SK-N-SH (cell line): ENCODE measurements around the gene CIDEB. TPM values are rescaled to one million over a fixed set of nuclear protein-coding genes. Genes with fewer than 3 reads are reported as not detected.

Experiments used
- CTCF ChIA-PET: fragments of 300-600, 350-600 bp; formaldehyde crosslinking; extraction: SDS; loops from one replicate; lab custom pipeline; 2021; lab: Yijun Ruan, JAX
- POLR2A ChIA-PET: fragments of 350-600 bp; sonication (Branson Sonifier 250); formaldehyde crosslinking; extraction: SDS; loops from one replicate; lab custom pipeline; 2020; ENCODE audit warnings: antibody characterized with exemption, inconsistent platforms; lab: Yijun Ruan, JAX
- DNase-seq: peaks from one replicate; pipeline ENCODE4 v3.0.0; 2012
- H2AFZ ChIP-seq: fragments of 200-600 bp; sonication (generic); 2 replicates; pipeline ENCODE4 v1.8.1; 2016; ENCODE audit warnings: antibody characterized with exemption, mild to moderate bottlenecking, low read depth
- H3F3A ChIP-seq: fragments of 200-600 bp; sonication (generic); replicated peaks from 2 replicates; pipeline ENCODE3; 2016; ENCODE audit warnings: antibody characterized with exemption, mild to moderate bottlenecking; ENCODE audit not compliant: insufficient read depth
- H3K27ac ChIP-seq, 2 experiments: fragments of 200-500 bp in 1 of 2; fragments of 200-600 bp in 1 of 2; sonication (Bioruptor generic) in 1 of 2; sonication (generic), shearing (Covaris generic) in 1 of 2; 2 replicates each; pipeline versions ENCODE4 v1.5.1 to v1.6.1; 2014 to 2016; ENCODE audit warnings: low read depth in 2 of 2, inconsistent platforms in 1 of 2, low read length in 1 of 2, mild to moderate bottlenecking in 1 of 2, mixed read lengths in 1 of 2
- H3K27me3 ChIP-seq: fragments of 200-600 bp; sonication (generic), shearing (Covaris generic); 2 replicates; pipeline ENCODE4 v1.6.1; 2016; ENCODE audit warnings: mixed run types; ENCODE audit not compliant: insufficient read depth
- H3K36me3 ChIP-seq, 2 experiments: fragments of 200-500 bp in 1 of 2; fragments of 200-600 bp in 1 of 2; sonication (Bioruptor generic) in 1 of 2; sonication (generic) in 1 of 2; replicated peaks in 1 of 2; 2 replicates each; pipeline versions ENCODE3 to v1.5.1; 2014 to 2016; ENCODE audit warnings: low read length in 1 of 2, mild to moderate bottlenecking in 1 of 2; ENCODE audit not compliant: insufficient read depth in 2 of 2, control insufficient read depth in 1 of 2
- H3K4me1 ChIP-seq, 2 experiments: fragments of 200-500 bp in 1 of 2; fragments of 200-600 bp in 1 of 2; sonication (Bioruptor generic) in 1 of 2; sonication (generic), shearing (Covaris generic) in 1 of 2; 2 replicates each; pipeline versions ENCODE4 v1.5.1 to v1.6.1; 2014 to 2016; ENCODE audit warnings: low read depth in 1 of 2, low read length in 1 of 2, mixed run types in 1 of 2; ENCODE audit not compliant: insufficient read depth in 2 of 2, control insufficient read depth in 1 of 2
- H3K4me2 ChIP-seq: fragments of 200-600 bp; sonication (generic), shearing (Covaris generic); 2 replicates; pipeline ENCODE4 v1.6.1; 2017; ENCODE audit warnings: mixed run types
- H3K4me3 ChIP-seq, 2 experiments: fragments of 200-500 bp in 1 of 2; fragments of 200-600 bp in 1 of 2; sonication (Bioruptor generic) in 1 of 2; sonication (generic), shearing (Covaris generic) in 1 of 2; 2 replicates each; pipeline versions ENCODE4 v1.5.1 to v1.8.1; 2014 to 2016; ENCODE audit warnings: low read depth in 2 of 2, inconsistent platforms in 1 of 2, low read length in 1 of 2, mild to moderate bottlenecking in 1 of 2, mixed read lengths in 1 of 2, moderate library complexity in 1 of 2
- H3K79me2 ChIP-seq: fragments of 200-600 bp; sonication (generic); 2 replicates; pipeline ENCODE4 v1.8.1; 2017; ENCODE audit warnings: mild to moderate bottlenecking; ENCODE audit not compliant: insufficient read depth
- H3K9ac ChIP-seq: fragments of 200-600 bp; sonication (generic); 2 replicates; pipeline ENCODE4 v1.6.1; 2017; ENCODE audit warnings: mixed run types
- H3K9me2 ChIP-seq: fragments of 200-600 bp; sonication (generic); 2 replicates; pipeline ENCODE4 v1.6.1; 2017; ENCODE audit warnings: mixed run types
- H3K9me3 ChIP-seq: fragments of 200-600 bp; sonication (generic); 2 replicates; pipeline ENCODE4 v1.6.1; 2017; ENCODE audit warnings: mixed run types, mild to moderate bottlenecking, moderate library complexity
- H4K20me1 ChIP-seq: fragments of 200-600 bp; sonication (generic); 2 replicates; pipeline ENCODE4 v1.6.1; 2017; ENCODE audit warnings: mild to moderate bottlenecking, mixed run types; ENCODE audit not compliant: insufficient read depth
- CHD2 ChIP-seq: fragments of 150-350 bp; IDR thresholded peaks from 2 replicates; pipeline ENCODE4 v1.6.1; 2018; ENCODE audit warnings: low read length; ENCODE audit not compliant: partially characterized antibody
- CTCF ChIP-seq: fragments of 200-600 bp; sonication (generic); IDR thresholded peaks from 2 replicates; pipeline ENCODE4 v1.6.1; 2017; ENCODE audit warnings: antibody characterized with exemption, mild to moderate bottlenecking, moderate library complexity
- FOSL2 ChIP-seq: IDR thresholded peaks from 2 replicates; pipeline ENCODE4 v1.4.0; 2012; ENCODE audit warnings: low read depth, mild to moderate bottlenecking, moderate library complexity, borderline replicate concordance
- FOXJ3 ChIP-seq: sonication (generic); formaldehyde crosslinking; IDR thresholded peaks from 2 replicates; pipeline ENCODE4 v1.5.1; 2020; ENCODE audit warnings: mild to moderate bottlenecking, missing genetic modification reagents
- GATA2 ChIP-seq: sonication (generic); formaldehyde crosslinking; IDR thresholded peaks from 2 replicates; pipeline ENCODE4 v1.5.0; 2020; ENCODE audit warnings: mild to moderate bottlenecking, missing genetic modification reagents
- JUND ChIP-seq: IDR thresholded peaks from 2 replicates; pipeline ENCODE4 v1.4.0; 2012
- MEF2A ChIP-seq: IDR thresholded peaks from 2 replicates; pipeline ENCODE4 v1.4.0; 2012; ENCODE audit warnings: low read depth, borderline replicate concordance
- NRF1 ChIP-seq: IDR thresholded peaks from 2 replicates; pipeline ENCODE4 v1.6.1; 2012; ENCODE audit warnings: low read depth, mild to moderate bottlenecking, low read length
- PBX3 ChIP-seq: IDR thresholded peaks from 2 replicates; pipeline ENCODE4; 2012
- RFX5 ChIP-seq: IDR thresholded peaks from 2 replicates; pipeline ENCODE4 v1.6.1; 2012; ENCODE audit warnings: mild to moderate bottlenecking, improper control_type of control experiment, low read length
- RXRA ChIP-seq: IDR thresholded peaks from 2 replicates; pipeline ENCODE4 v1.4.0; 2012; ENCODE audit warnings: low read depth, mild to moderate bottlenecking, borderline replicate concordance
- SIN3A ChIP-seq: IDR thresholded peaks from 2 replicates; pipeline ENCODE4 v1.6.1; 2012; ENCODE audit warnings: low read depth, mild to moderate bottlenecking, low read length, moderate library complexity, borderline replicate concordance
- SMC3 ChIP-seq: IDR thresholded peaks from 2 replicates; pipeline ENCODE4 v1.6.1; 2012; ENCODE audit warnings: low read depth, low read length, improper control_type of control experiment
- USF1 ChIP-seq: IDR thresholded peaks from 2 replicates; pipeline ENCODE4 v1.4.0; 2012; ENCODE audit warnings: low read depth, borderline replicate concordance
- USF2 ChIP-seq: fragments of 150-350 bp; IDR thresholded peaks from 2 replicates; pipeline ENCODE4 v1.6.1; 2017; ENCODE audit warnings: antibody characterized with exemption, low read length, low read depth, borderline replicate concordance
- ZBTB33 ChIP-seq: IDR thresholded peaks from 2 replicates; pipeline ENCODE4 v1.4.0; 2012; ENCODE audit warnings: low read depth, borderline replicate concordance
- WGBS: methylation state at CpG from one replicate; pipeline ENCODE4 v1.1.6; 2017; ENCODE audit warnings: low lambda C conversion rate; 5-methylcytosine and 5-hydroxymethylcytosine counted together
- polyA plus RNA-seq, 3 experiments: library from polyadenylated mRNA; depleted of rRNA; stranded (reverse); fragments of >200 nt; gene quantifications; 2 replicates each; pipeline ENCODE4 v1.2.3, GENCODE V29; 2012

The CIDEB gene
- polyA plus RNA-seq, 1 of the 3 experiments (the other 2 are of a cell fraction) = 0.05 TPM

- TF ChIP-seq USF1 = no peak
Measured at GRCh38 chr14:24256960-24257359, 50.8 kb downstream of the CIDEB start (continued).

GRCh38 chr14:24255931-24256711 lies 51.7 kb downstream of the CIDEB start:
- H3K9me3 ChIP-seq = no peaks in the 10 kb centered on the region
- H3K27me3 ChIP-seq = no peaks in the 10 kb centered on the region
- POLR2A ChIA-PET = no interaction called here
- TF ChIP-seq ZBTB33 (no peak), PBX3 (no peak), JUND (no peak), RXRA (no peak), USF2 (no peak), USF1 (no peak), CTCF (no peak), FOXJ3 (CRISPR knock-in tag) (no peak), SMC3 (no peak), NRF1 (no peak), GATA2 (CRISPR knock-in tag) (no peak), SIN3A (no peak), CHD2 (no peak), RFX5 (no peak), FOSL2 (no peak), MEF2A (no peak)
- H3K9ac ChIP-seq = no peak overlapping the region
- H3K4me3 ChIP-seq = no peak overlapping the region
- H2AFZ ChIP-seq = no peak overlapping the region
- peaks cover 5% of the 10 kb centered on the region for H3F3A ChIP-seq
- peaks cover 0 to 3% of the 10 kb centered on the region in 2 experiments for H3K36me3 ChIP-seq
- no peak for DNase-seq
- peaks cover 0 to 3% of the 10 kb centered on the region in 2 experiments; a peak in 1 of 4 replicates for H3K4me1 ChIP-seq
- H3K4me2 ChIP-seq = no peak overlapping the region
- H4K20me1 ChIP-seq = no peaks in the 10 kb centered on the region
- 96% methylated on average over 8 of the region's 12 CpGs for whole genome bisulfite sequencing
- CTCF ChIA-PET = interaction anchor here (1.0 to 4.0 kb wide), 5 partner anchors 10 to 52 kb away, joined by 3 to 15 read pairs (median 5); partner anchors contain the start of genes CIDEB and TINF2
- no peak overlapping the region for H3K27ac ChIP-seq
- no peaks in the 10 kb centered on the region for H3K9me2 ChIP-seq
- H3K79me2 ChIP-seq = no peaks in the 10 kb centered on the region
